ENCODE data around the gene COMTD1. TPM values are rescaled to one million over a fixed set of nuclear protein-coding genes. Genes with fewer than 3 reads are reported as not detected.

Gene COMTD1
- total and polyA plus RNA-seq, 2 of the 4 experiments (the other 2 are of a cell fraction) = 1.6 to 6.4 TPM

GRCh38 chr10:75186310-75186709 is 49.4 kb downstream of the COMTD1 start:
- no peak for ATAC-seq (ENCODE audit: low read depth)
- CTCF ChIA-PET = interaction anchor here (1.0 to 1.2 kb wide), 2 partner anchors 13 to 44 kb away, joined by 4 read pairs; no protein-coding TSS in a partner anchor
- no peak overlapping the region for H2AK9ac ChIP-seq (replicated peaks; ENCODE audit: low read depth, low read length, poor library complexity)
- in situ Hi-C loops (cut with MboI; ENCODE audit: low sequenced_read_pairs) = loop anchor here (5.0 kb wide), 1 partner anchor 41 kb away; no protein-coding TSS in a partner anchor
- peaks cover 9% of the 10 kb centered on the region for H3K9me1 ChIP-seq (ENCODE audit: insufficient read depth, low read length)
- no peak overlapping the region for H2AFZ ChIP-seq (replicated peaks; ENCODE audit: low read length, poor library complexity)
- peaks cover 8 to 27% of the 10 kb centered on the region in 2 experiments for H3K79me1 ChIP-seq (ENCODE audit: low read depth in 1 of 2, low read length in 2 of 2)
- H2BK5ac ChIP-seq (ENCODE audit: low read depth, low read length, poor library complexity, severe bottlenecking) = peak overlapping the region; percentile 4
- peak overlapping the region; percentile 13; the same call in 1 of the 2 replicates for H3K18ac ChIP-seq (ENCODE audit: low read depth, low read length)
- POLR2A ChIA-PET (ENCODE audit: unreplicated experiment) = interaction anchor here (0.6 kb wide), 2 partner anchors 29 to 53 kb away, joined by 3 to 6 read pairs; no protein-coding TSS in a partner anchor
- H3K23ac ChIP-seq (ENCODE audit: low read depth, low read length) = no peak overlapping the region
- BruUV-seq (replicated peaks) = no TSS peak
- intact Hi-C loops (cut with micrococcal nuclease) = no loop called here
- H3K36me3 ChIP-seq (ENCODE audit: control insufficient read depth, insufficient read depth, low read length) = 0 out of 2 replicates have a peak, but pooled peaks cover 1% of the 10 kb centered on the region
- no peak overlapping the region for H2BK15ac ChIP-seq (ENCODE audit: low read depth, low read length)
- peak overlapping the region; percentile 8; the same call in 1 of the 2 replicates for H3K14ac ChIP-seq (replicated peaks; ENCODE audit: low read depth, low read length)
- no peaks in the 10 kb centered on the region for H3K27me3 ChIP-seq (ENCODE audit: control insufficient read depth, insufficient read depth, low read length)
- no peak overlapping the region for H3K4me2 ChIP-seq (ENCODE audit: low read depth, low read length)
- no peak overlapping the region for H4K5ac ChIP-seq (ENCODE audit: low read depth, low read length)
- H4K20me1 ChIP-seq (ENCODE audit: insufficient read depth, low read length) = no peaks in the 10 kb centered on the region
- TF ChIP-seq MAFK (IDR thresholded peaks at IDR 0.05; ENCODE audit: low read depth, low read length) (no peak), RAD21 (IDR thresholded peaks at IDR 0.05; ENCODE audit: low read length) (no peak), CTCF (conservative IDR thresholded peaks at IDR 0.05; ENCODE audit: low read depth, low read length) (no peak), BHLHE40 (IDR thresholded peaks at IDR 0.05; ENCODE audit: low read depth, low read length) (no peak), ELK1 (IDR thresholded peaks at IDR 0.05; ENCODE audit: borderline replicate concordance, low read depth, low read length) (no peak), CEBPB (IDR thresholded peaks at IDR 0.05; ENCODE audit: low read depth, low read length) (no peak), MAZ (IDR thresholded peaks at IDR 0.05; ENCODE audit: borderline replicate concordance, low read depth, low read length) (no peak), RCOR1 (IDR thresholded peaks at IDR 0.05; ENCODE audit: insufficient replicate concordance, low read length) (no peak), CHD1 (IDR thresholded peaks at IDR 0.05; ENCODE audit: low read depth, low read length) (no peak), SMC3 (IDR thresholded peaks at IDR 0.05; ENCODE audit: low read depth, low read length) (no peak), RFX5 (IDR thresholded peaks at IDR 0.05; ENCODE audit: low read depth, low read length) (no peak), FOS (IDR thresholded peaks at IDR 0.05; ENCODE audit: low read depth, low read length) (no peak), USF2 (IDR thresholded peaks at IDR 0.05; ENCODE audit: low read depth, low read length) (no peak), MXI1 (IDR thresholded peaks at IDR 0.05; ENCODE audit: borderline replicate concordance, low read depth, low read length) (no peak), NFE2L2 (IDR thresholded peaks at IDR 0.05; ENCODE audit: low read depth, low read length) (no peak), POLR2A (IDR thresholded peaks at IDR 0.05; ENCODE audit: low read depth, low read length) (no peak)
- H3K4me1 ChIP-seq (ENCODE audit: control insufficient read depth, insufficient read depth, low read length) = peaks cover 15% of the 10 kb centered on the region
- no peak overlapping the region for H4K8ac ChIP-seq (ENCODE audit: low read depth in 2 of 2, low read length in 2 of 2)
- H4K91ac ChIP-seq (ENCODE audit: insufficient read depth, low read depth, low read length) = no peak overlapping the region; the same call in 1 of the 2 replicates
- no peak for DNase-seq
- no peak overlapping the region for H3K9ac ChIP-seq (ENCODE audit: low read depth, low read length)
- H3K4ac ChIP-seq (ENCODE audit: low read depth, low read length) = no peak overlapping the region
- H3K4me3 ChIP-seq (ENCODE audit: insufficient read depth, low read depth, low read length) = no peak overlapping the region
- dilution Hi-C loops (cut with HindIII; ENCODE audit: low sequenced_read_pairs, unreplicated experiment) = no loop called here
- H3K27ac ChIP-seq (ENCODE audit: insufficient read depth, low read length) = no peak overlapping the region
- WGBS, 2 experiments (ENCODE audit: extremely low coverage in 2 of 2, insufficient read length in 1 of 2) = no CpG with 5 or more reads among the region's 4 CpGs
- no peak overlapping the region for H2AK5ac ChIP-seq (ENCODE audit: low read depth, low read length)
- 0 out of 2 replicates have a peak overlapping the region, but pooled peaks have one; percentile 6 for H2BK120ac ChIP-seq (ENCODE audit: low read depth, low read length)
- no peak overlapping the region for H2BK20ac ChIP-seq (ENCODE audit: low read depth, low read length)
- no peak overlapping the region for H3K56ac ChIP-seq (ENCODE audit: extremely low read depth, insufficient read depth, low read length)
- H3K9me3 ChIP-seq (ENCODE audit: control insufficient read depth, insufficient read depth, low read length) = no peaks in the 10 kb centered on the region

Data from IMR-90 (cell line).